A673 (cell line): ENCODE results near the gene HUS1. TPM values are rescaled to one million over a fixed set of nuclear protein-coding genes. Genes with fewer than 3 reads are reported as not detected.

ENCODE experiments used
- BruUV-seq: library from RNA; stranded (reverse); fragments of 400-500 nt; replicated peaks from 2 replicates; lab custom pipeline; 2021; lab: Mats Ljungman, UMichigan
- CTCF ChIA-PET: fragments of 300-600 bp; sonication (Branson Sonifier 250); formaldehyde crosslinking; loops from one replicate; lab custom pipeline; 2022; ENCODE audit warnings: antibody characterized with exemption; lab: Charles Lee
- POLR2A ChIA-PET: fragments of 300-600 bp; sonication (Branson Sonifier 250); formaldehyde crosslinking; loops from one replicate; lab custom pipeline; 2022; ENCODE audit warnings: antibody characterized with exemption; ENCODE audit not compliant: low non-redundant PET; lab: Charles Lee
- DNase-seq: peaks from one replicate; pipeline ENCODE4 v3.0.0-alpha.2; 2015; ENCODE audit warnings: low spot score
- H3K27ac ChIP-seq: fragments of 200-600 bp; sonication (generic); 2 replicates; pipeline ENCODE4 v1.5.1; 2016; ENCODE audit warnings: mixed run types, low read depth, mild to moderate bottlenecking, mixed read lengths, antibody characterized with exemption, low read length; ENCODE audit not compliant: poor library complexity, severe bottlenecking
- H3K27me3 ChIP-seq: fragments of 200-600 bp; sonication (generic); replicated peaks from 2 replicates; pipeline ENCODE4 v1.6.1; 2017; ENCODE audit warnings: mixed run types, low read depth, mild to moderate bottlenecking, mixed read lengths, antibody characterized with exemption, low read length; ENCODE audit not compliant: insufficient read depth, poor library complexity
- H3K36me3 ChIP-seq: fragments of 200-600 bp; sonication (generic); 2 replicates; pipeline ENCODE4 v1.6.1; 2016; ENCODE audit warnings: mixed run types, mild to moderate bottlenecking, mixed read lengths, antibody characterized with exemption, low read length; ENCODE audit not compliant: insufficient read depth, poor library complexity, severe bottlenecking
- H3K4me1 ChIP-seq: fragments of 200-600 bp; sonication (generic); 2 replicates; pipeline ENCODE4 v1.6.1; 2017; ENCODE audit warnings: mixed run types, mild to moderate bottlenecking, mixed read lengths, antibody characterized with exemption, low read length; ENCODE audit not compliant: insufficient read depth, poor library complexity, severe bottlenecking
- H3K4me3 ChIP-seq: fragments of 200-600 bp; sonication (generic); 2 replicates; pipeline ENCODE4 v1.5.1; 2016; ENCODE audit warnings: low read depth, mixed run types, mild to moderate bottlenecking, mixed read lengths, low read length; ENCODE audit not compliant: poor library complexity, severe bottlenecking
- H3K9me3 ChIP-seq: fragments of 200-600 bp; sonication (generic); 2 replicates; pipeline ENCODE4 v1.6.1; 2016; ENCODE audit warnings: mixed run types, low read depth, mild to moderate bottlenecking, mixed read lengths, antibody characterized with exemption, low read length; ENCODE audit not compliant: poor library complexity, severe bottlenecking
- EZH2 ChIP-seq: fragments of 200-600 bp; sonication (generic); IDR thresholded peaks from 2 replicates; pipeline ENCODE4 v1.6.1; 2017; ENCODE audit warnings: borderline replicate concordance, low read depth, mild to moderate bottlenecking, mixed read lengths, antibody characterized with exemption, low read length; ENCODE audit not compliant: poor library complexity, severe bottlenecking
- intact Hi-C: fragments of 100-400 bp; cut with micrococcal nuclease; formaldehyde crosslinking; loops from one replicate; pipeline ENCODE4 v1.10.0; 2022; ENCODE audit not compliant: unreplicated experiment
- total RNA-seq: library from RNA; stranded (reverse); gene quantifications from 2 replicates; pipeline ENCODE4 v1.2.3, GENCODE V29; 2021
- TF ChIP-seq, protein P1 (sequence below): fragments of 300-800, 200-600 bp; sonication (generic); conservative IDR thresholded peaks from 2 replicates; pipeline ENCODE4 v1.5.1; 2017; ENCODE audit warnings: low read depth, mild to moderate bottlenecking, antibody characterized with exemption, low read length, moderate library complexity, mixed read lengths

HUS1 gene
- total RNA-seq, 1 experiment from 2014 or later, result 53.3 TPM

DNA sequence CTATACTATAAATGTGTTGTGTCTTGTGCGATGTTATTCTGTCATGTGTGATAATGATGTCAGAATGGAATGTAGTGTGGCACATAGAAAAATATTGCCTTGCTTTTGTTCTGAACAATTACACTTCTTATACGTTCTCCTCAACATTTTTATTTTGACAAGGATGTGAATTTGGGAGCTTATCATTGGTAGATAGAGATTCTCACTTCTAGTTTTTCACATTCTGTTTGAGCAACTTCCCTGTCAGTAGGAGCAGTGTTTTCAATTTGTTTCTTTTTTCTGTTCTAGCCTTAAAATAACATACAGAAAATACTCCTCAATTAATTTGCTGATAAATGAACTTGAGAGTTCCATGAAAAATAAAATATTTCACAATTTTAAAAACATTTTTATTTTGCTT, 31.9 kb upstream of the HUS1 start:
- no peaks in the 10 kb centered on the region for H3K4me1 ChIP-seq
- no peak overlapping the region for H3K4me3 ChIP-seq
- no peak overlapping the region for H3K27ac ChIP-seq
- TF ChIP-seq, protein P1, sequence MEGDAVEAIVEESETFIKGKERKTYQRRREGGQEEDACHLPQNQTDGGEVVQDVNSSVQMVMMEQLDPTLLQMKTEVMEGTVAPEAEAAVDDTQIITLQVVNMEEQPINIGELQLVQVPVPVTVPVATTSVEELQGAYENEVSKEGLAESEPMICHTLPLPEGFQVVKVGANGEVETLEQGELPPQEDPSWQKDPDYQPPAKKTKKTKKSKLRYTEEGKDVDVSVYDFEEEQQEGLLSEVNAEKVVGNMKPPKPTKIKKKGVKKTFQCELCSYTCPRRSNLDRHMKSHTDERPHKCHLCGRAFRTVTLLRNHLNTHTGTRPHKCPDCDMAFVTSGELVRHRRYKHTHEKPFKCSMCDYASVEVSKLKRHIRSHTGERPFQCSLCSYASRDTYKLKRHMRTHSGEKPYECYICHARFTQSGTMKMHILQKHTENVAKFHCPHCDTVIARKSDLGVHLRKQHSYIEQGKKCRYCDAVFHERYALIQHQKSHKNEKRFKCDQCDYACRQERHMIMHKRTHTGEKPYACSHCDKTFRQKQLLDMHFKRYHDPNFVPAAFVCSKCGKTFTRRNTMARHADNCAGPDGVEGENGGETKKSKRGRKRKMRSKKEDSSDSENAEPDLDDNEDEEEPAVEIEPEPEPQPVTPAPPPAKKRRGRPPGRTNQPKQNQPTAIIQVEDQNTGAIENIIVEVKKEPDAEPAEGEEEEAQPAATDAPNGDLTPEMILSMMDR, result no peak
- TF ChIP-seq EZH2, result no peak
- no TSS peak for BruUV-seq
- no peaks in the 10 kb centered on the region for H3K27me3 ChIP-seq
- CTCF ChIA-PET, result no interaction called here
- intact Hi-C loops, result no loop called here
- POLR2A ChIA-PET, result interaction anchor here (0.6 kb wide), 1 partner anchor 30 kb away, joined by 3 read pairs; no protein-coding TSS in a partner anchor
- H3K36me3 ChIP-seq, result no peaks in the 10 kb centered on the region
- DNase-seq, result no peak
- H3K9me3 ChIP-seq, result no peaks in the 10 kb centered on the region

DNA sequence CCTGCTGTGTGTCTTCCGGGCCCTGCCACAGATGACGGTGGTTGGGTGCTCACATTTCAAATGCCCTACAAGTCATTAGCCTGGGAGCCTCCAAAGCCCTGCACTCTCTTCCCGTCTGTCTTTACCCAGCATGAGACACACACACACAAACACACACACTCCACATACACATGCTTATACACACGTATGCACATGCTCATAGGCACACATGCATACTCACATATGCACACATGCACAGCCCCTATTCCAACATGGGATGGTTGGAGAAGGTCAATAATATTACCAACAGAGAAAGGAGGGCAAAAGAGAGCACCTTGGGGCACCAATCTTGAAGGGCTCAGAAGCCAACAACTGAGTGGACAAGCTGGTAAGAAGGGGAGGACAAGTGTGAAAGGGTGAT, 30.5 kb upstream of the HUS1 start:
- intact Hi-C loops, result no loop called here
- Histone ChIP-seq H3K9me3 (no peaks in the 10 kb centered on the region), H3K27ac (no peak overlapping the region), H3K4me1 (no peaks in the 10 kb centered on the region), H3K36me3 (no peaks in the 10 kb centered on the region), H3K4me3 (no peak overlapping the region), H3K27me3 (peaks cover 13% of the 10 kb centered on the region)
- no TSS peak for BruUV-seq
- no peak for TF ChIP-seq EZH2
- TF ChIP-seq, protein P1, result no peak
- ChIA-PET CTCF (no interaction called here), POLR2A (no interaction called here)
- no peak for DNase-seq

DNA sequence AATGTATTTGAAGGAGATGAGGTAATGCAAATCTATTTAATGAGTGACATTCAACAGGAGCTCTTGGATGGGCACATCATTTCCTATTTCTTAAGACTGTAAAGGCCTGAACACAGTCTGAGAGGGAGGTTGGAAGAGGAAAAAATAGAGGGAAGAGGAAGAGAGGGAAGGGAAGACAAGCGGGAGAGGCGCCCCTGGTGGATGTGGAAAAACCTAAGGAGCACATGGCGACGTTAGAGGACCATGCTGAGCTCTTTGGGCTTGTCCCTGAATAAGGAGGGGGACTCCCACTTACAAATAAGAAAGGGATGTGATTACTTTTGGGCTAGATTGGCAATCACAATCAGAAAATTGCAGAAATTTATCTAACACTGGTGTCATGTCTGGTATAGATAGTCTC, 29.8 kb upstream of the HUS1 start:
- no peak for DNase-seq
- ChIA-PET CTCF (no interaction called here), POLR2A (no interaction called here)
- Histone ChIP-seq H3K36me3 (no peaks in the 10 kb centered on the region), H3K9me3 (no peaks in the 10 kb centered on the region), H3K4me3 (no peak overlapping the region), H3K27ac (no peak overlapping the region), H3K27me3 (peaks cover 13% of the 10 kb centered on the region), H3K4me1 (peaks cover 7% of the 10 kb centered on the region)
- intact Hi-C loops, result no loop called here
- TF ChIP-seq EZH2, result no peak
- TF ChIP-seq, protein P1, result 0 out of 2 replicates have a peak, but pooled peaks have one; percentile 8
- no TSS peak for BruUV-seq
